ENCODE measurements around the gene BAD.

The BAD gene

GRCh38 chr11:64275841-64276240 is 8.6 kb downstream of the BAD start:
- no peak for DNase-seq (ENCODE audit: low read depth in 2 of 2)

- DNase-seq (ENCODE audit: low read depth in 2 of 2), result no peak
Measured at GRCh38 chr11:64275031-64275800, 9.2 kb downstream of the BAD start.

GRCh38 chr11:64269540-64270220 is 14.8 kb downstream of the BAD start:
- peak; percentile 95 to 97 for DNase-seq (ENCODE audit: low read depth in 2 of 2)

GRCh38 chr11:64268893-64269539 is 15.4 kb downstream of the BAD start:
- DNase-seq (ENCODE audit: low read depth in 2 of 2), result peak in 1 of 2 donors; percentile 50

GRCh38 chr11:64268025-64268892 is 16.2 kb downstream of the BAD start:
- no peak for DNase-seq (ENCODE audit: low read depth in 2 of 2)

GRCh38 chr11:64267207-64267945 is 17.1 kb downstream of the BAD start:
- no peak for DNase-seq (ENCODE audit: low read depth in 2 of 2)

- no peak for DNase-seq (ENCODE audit: low read depth in 2 of 2)
Measured at GRCh38 chr11:64266339-64266738, 18.1 kb downstream of the BAD start.

- no peak for DNase-seq (ENCODE audit: low read depth in 2 of 2)
Measured at GRCh38 chr11:64265176-64266160, 19.0 kb downstream of the BAD start.

GRCh38 chr11:64264371-64264852 is 20.1 kb downstream of the BAD start:
- no peak for DNase-seq (ENCODE audit: low read depth in 2 of 2)

GRCh38 chr11:64263947-64264317 is 20.5 kb downstream of the BAD start:
- no peak for DNase-seq (ENCODE audit: low read depth in 2 of 2)

GRCh38 chr11:64263021-64263946 is 21.2 kb downstream of the BAD start:
- DNase-seq (ENCODE audit: low read depth in 2 of 2), result no peak

- no peak for DNase-seq (ENCODE audit: low read depth in 2 of 2)
Measured at GRCh38 chr11:64262271-64263002, 22.0 kb downstream of the BAD start.

GRCh38 chr11:64261556-64262080 is 22.8 kb downstream of the BAD start:
- no peak for DNase-seq (ENCODE audit: low read depth in 2 of 2)

GRCh38 chr11:64260147-64260708 is 24.2 kb downstream of the BAD start:
- no peak for DNase-seq (ENCODE audit: low read depth in 2 of 2)

GRCh38 chr11:64259533-64260067 is 24.9 kb downstream of the BAD start:
- DNase-seq (ENCODE audit: low read depth in 2 of 2), result no peak

- DNase-seq (ENCODE audit: low read depth in 2 of 2), result no peak
Measured at GRCh38 chr11:64258946-64259532, 25.4 kb downstream of the BAD start.

- DNase-seq (ENCODE audit: low read depth in 2 of 2), result no peak
Measured at GRCh38 chr11:64258356-64258755, 26.1 kb downstream of the BAD start.
